OCI-M1 (cell line): Measurements from ENCODE around the gene RAPGEF4.

ENCODE experiments used
- DNase-seq: peaks from one replicate; lab custom pipeline; 2025; lab: John Stamatoyannopoulos, UW

RAPGEF4 gene

DNA sequence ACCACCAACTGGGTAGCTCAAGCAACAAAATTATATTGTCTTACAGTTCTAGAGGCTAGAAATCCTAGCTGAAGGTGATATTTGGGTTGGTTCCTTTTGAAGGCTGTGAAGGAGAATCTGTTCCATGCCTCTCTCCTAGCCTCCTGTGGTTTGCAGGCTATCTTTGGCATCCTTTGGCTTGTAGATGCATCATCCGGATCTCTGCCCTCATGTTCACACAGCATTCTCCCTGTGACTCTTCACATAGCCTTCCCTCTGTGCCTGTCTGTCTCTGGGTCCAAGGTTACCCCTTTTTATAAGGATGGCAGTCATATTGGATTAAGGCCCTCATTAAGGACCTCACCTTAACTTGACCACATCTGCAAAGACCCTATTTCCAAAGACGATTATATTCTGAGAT lies 261.4 kb downstream of the RAPGEF4 start:
- no peak for DNase-seq

DNA sequence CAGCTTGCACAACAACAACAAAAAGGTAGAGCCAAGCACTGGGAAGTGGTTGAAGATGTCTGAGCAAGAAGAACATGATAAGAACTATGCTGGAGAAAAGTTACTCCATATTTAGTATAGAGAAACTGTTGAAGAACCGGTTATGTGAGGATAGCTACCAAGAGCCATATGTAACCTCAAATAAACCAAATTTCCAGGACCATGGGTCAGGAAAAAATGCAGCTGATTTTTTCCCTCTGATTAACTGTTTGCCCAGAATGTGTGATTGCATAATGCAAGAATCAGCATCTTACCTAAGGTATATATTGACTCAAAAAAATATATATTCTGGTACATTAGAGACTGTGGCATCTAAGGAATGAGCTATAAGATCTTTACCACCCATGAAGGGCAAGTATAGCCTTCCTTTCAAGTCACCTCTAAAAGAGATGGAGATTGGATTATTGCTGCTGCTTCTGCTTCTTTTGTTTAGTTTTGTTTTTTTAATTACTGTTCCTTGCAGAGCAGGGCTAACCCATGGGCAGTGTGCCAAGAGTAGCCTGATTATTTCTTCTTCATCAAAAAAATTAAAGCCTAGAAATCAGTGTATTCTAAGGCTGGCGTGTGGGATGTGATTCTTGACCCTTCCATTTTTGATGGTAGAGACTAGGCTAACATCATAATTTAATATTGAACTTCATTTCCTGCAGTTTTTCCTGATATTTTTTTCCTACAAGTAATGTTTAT lies 263.1 kb downstream of the RAPGEF4 start:
- no peak for DNase-seq

DNA sequence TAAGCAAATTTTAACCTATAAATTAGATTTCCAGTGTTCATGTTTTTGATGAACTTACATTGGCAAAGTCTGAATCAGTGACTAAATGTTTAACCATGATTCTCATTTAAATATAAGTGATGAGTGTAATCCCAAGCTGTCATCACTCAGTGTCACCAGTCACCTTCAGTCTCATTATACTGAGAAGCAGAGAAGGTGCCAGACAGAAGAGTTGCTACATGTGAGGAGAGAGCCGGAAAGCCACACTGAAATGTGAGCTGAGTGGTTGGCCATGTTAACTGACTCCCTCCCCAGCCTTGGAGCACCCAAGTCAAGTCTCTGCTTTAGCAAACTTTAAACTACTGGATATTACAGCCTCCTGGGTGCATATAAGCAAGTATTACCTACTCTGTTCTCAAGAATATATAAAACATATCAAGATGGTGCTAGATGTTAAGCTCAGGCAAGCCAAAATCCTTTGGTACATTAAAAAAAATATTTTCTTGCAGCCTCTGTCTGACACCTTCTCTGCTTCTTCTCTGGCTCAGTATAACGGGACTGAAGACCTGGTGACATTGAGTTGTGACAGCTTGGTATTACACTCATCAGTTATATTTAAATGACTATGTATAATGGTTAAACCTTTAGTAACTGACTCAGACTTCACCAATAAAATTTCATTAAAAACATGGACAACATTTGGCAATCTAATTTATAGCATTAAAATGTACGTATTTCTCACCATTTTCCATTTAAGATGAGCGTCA lies 264.2 kb downstream of the RAPGEF4 start:
- DNase-seq = no peak

DNA sequence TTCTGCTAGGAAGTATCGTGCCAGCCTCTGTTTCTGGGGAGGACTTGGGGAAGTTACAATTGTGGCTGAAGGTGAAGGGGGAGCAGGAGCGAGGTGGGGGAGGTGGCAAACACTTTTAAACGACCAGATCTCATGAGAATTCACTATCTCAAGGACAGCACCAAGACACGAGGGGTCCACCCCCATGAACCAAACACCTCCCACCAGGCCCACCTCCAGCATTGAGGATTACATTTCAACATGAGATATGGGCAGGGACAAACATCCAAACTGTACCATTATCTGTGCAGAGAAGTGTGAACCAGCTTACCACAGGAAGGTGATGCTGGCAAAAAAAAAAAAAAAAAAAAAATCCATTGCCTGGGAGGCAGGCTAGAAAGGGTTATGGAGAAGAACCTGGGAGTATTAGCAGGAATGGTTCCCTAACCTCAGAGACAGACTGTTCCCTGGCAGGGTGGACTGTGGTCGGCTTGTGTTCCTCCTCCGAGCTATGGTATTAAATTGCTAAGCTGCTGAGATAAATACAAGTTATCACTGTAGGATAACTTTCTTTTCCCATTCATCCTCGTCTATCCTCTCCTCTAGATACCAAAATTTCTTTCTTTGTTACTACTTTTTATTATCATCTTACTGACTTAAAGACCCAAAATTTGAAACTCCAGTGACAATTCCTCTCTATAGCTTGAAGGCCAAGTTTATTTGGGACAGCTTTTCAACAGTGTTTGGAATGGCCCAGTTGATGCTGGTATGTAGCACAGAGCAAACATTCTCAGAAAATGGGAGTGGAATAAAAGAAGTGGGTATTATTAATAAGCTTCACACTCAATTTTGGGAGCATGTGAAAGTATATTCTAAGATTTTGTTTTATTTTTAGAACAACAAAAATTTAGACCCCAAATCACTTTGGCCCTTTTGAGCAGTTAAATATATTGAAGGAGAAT lies 266.3 kb downstream of the RAPGEF4 start:
- no peak for DNase-seq

DNA sequence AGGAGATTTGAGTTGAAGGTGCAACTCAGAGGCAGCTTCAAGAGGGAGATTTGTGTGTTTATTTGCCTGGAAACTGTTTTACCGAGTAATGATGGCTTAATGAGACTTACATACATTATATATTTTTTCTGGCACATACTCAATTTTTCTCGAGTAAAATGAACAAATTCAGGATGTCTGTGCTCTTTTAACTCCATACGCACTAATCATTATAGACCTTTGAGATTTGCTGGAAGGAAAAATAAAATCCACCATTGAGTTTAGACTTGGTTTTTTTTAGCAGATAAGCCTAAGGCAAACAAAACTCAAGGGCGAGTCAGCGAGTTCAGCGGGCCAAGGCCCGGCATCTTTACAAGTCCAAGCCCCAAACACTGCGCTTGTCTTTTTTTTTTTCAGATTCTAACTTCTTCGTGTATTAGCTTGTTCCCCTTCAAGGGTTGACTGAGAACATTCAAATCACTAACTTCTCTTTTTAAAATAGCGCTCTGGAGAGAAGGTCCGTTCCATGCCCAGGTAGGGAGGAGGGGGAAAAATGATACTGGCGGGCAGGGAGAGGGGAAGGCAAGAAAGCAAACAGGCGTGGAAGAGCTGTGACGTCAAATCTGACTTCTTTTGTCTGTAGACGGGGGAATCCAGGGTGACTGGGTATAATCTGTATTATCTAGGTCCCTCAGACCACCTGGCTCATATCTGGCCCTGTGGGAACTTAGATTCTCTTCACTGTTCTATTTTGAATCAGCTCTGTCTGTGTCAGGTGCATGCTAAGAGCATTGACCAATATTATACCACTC lies 267.3 kb downstream of the RAPGEF4 start:
- no peak for DNase-seq

DNA sequence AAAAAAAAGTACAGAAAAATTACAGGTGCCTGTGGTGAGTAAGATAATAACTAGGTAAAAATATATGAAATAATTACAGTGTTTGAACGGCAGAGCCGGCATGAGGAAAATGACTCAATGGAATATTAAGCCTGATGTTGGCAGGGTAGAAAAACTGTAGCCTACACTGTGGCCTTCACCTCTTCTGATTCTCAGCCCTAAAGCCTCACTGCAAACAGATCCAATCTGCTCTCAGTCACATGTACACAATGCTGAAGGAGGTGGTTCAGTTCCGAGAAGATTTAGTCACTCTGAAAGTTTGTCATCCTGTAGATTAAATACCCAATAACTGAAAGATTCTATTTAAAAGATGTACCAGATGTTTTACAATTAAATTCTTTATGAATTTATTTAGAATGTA lies 273.1 kb downstream of the RAPGEF4 start:
- no peak for DNase-seq

DNA sequence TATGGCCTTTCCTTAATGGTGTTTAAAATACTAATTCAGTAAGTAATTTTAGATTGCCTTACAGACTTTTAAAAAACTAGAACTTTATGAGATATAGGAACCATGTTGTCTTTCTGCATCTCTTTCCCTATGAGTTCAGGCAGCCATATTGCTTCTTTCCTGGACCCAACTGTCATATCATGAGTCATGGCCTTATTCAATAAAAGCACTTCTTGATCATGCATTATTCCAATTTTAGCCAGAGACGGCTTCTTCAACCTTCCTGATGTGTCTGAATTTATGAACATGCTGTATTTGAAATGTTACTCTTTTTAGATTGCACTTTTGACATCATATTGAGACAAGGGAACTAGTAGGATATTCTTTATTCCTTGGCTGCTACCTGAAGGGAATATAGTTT lies 274.6 kb downstream of the RAPGEF4 start:
- DNase-seq = no peak

DNA sequence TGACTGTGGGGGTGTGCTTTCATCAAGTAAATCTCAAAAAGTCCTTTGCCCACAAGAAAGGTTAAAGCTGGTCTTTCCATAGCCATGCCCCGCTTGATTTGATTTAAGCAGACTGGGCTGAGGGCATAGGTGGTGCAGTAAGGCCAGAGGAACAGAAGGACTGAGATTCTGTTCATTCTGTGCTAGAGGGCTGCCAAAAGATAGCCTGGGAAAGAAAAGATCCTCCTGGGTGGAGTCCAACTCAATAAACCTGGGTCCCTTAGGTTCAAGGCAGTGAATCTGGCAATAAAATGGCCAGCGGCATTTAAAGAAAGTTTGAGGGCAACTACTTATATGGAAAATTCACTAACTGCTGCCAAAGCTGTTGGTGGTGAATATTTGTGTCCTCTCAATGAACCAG lies 280.8 kb downstream of the RAPGEF4 start:
- no peak for DNase-seq

DNA sequence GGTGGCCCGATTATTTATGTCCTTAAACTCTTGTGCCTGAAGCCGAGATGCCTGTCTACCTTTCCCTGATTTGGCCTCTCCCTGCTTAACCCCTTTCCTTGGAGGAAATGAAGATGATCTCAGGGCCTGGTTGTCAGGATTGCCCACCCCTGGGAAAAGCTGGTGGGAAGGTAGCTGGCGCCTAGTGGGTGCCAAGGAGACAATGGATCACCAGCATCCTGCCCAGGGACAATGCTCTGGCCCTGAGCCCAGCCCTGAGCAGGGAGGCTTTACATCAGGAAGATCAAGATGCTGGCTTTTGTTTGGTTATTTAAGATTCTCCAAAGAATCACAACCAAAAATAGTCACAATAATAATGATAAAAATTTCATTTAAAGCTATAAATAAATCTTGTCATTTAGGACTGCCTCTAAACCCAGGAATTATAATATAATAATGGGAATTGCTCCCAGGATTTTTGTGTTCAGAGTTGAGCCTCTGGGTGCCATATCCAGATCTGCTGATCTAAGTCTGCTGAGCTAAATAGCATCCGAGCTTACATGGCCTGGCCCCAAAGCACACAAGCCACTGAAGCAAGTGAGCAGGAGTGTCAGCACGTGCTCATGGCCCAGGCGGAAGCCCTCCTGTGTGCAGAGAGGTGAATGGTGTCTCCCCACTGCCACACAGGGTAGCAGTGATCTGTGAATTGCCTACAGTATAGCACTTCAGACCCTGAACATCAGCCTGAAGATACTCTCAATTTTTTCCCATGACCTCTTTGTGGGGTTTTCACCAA lies 282.2 kb downstream of the RAPGEF4 start:
- no peak for DNase-seq

DNA sequence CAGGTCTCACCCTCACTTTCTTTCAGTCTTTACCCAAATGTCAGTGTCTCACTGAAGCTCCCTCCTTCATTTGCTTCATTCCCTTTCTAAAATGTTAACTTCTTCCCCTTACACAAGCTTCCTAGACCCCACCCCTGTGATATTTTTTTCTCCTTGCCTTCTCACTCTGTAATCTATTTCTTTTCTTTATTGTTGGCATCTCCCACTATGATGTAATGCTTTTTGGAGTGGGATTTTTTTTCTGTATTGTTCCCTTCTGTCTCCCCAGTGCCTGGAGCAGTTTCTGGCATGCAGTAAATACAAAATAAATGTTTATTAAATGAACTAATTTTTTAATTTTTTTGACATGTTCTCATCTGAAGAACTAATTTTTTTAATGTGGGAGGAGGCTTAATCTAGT lies 284.1 kb downstream of the RAPGEF4 start:
- no peak for DNase-seq

DNA sequence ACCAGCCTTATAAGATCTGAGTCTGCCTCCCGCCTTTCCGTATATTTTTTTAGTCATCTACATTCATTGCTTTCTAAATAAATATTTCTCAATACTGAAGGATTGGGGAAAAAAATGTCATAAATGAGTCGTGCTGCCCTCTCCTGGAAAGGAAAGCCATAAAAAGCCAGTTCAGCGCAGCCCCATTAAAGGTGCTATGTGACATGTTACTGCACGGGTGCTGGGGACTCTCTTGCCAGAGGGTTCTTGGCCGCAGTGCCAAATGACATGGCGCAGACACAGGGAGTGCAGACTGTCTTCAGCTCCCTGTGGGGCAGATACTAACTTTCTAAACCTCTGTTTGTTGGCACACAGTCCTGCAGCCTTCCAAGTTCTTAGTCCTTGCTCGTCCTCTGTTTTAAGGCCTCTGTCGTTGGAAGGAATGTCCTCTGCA lies 286.3 kb downstream of the RAPGEF4 start:
- peak; percentile 11 for DNase-seq

DNA sequence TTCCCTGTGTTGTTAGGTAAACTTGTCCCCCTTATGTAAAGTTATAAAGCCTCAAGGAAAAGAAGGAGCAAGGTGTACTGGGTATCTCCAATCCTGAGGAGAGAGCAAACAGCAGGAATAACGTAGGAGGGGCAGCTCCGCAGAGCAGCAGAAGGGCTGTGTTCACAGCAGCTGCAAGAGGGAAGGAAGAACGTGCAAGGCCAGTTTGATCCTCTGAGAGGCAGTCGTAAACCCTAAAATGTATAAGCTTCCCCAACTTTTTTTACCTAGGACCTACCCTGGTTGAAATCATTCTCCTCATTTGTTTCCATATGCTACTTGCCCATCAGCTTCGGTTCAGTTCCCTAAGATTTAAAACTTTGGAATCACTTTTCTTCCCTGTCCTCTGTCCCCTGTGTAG lies 288.1 kb downstream of the RAPGEF4 start:
- no peak for DNase-seq

DNA sequence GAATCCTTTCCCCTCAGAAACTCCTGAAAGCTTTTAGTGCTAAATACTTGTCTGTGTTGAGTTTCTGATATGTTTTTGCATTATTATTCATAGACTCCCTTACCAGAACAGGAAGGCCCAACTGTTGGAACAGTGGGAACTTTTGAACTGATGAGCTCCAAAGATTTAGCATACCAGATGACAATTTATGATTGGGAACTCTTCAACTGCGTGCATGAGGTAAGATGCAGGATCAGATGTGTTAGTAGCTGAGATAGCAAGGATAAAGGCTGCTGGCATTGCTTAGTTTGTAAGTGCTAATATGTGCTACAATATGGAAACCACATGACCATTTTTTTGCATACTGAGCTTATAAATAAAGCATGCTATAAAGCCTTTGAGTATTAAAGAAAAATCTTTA lies 290.8 kb downstream of the RAPGEF4 start:
- DNase-seq = no peak

DNA sequence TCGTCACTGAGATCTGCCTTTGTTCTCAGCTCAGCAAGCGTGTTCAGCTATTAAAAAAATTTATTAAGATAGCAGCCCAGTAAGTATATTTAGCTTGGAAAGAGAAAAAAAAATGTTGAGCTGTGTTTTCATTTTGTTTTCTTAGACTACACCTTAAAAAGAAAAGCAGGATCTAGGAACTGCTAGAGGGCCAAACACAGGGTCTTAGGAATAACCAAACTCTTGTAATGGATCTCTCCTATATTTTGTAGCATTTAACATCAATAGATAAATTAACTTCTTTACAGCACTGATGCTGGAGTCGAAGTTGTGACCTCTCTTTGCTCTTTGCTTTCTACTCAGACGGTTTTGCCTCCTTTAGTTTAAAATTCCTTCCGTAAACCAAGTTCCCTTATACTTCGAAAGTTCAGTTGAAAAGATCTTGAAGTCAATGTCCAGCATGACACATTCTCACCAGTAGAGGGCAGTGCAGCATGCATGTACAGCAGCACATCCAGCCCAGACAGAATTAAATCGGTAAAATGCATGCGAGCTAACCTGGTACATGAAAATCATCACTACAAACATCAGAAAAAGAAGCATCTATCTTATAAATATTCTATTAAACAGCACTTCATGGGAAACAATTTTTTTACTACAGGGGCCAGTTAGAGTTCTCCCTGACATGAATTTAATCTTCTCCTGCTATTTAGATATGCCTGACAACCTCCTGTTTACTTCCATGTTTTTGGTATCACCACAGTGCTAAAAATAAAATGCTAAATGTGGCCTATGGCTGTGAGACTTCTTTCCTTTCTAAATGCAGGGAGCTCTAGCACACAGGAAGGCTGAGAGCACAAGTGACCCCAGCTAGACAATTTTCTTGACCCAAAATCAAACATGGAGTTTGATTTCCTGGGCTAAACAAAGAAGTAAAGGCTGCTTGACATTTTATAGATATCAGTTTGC lies 291.8 kb downstream of the RAPGEF4 start:
- DNase-seq = peak; percentile 92

DNA sequence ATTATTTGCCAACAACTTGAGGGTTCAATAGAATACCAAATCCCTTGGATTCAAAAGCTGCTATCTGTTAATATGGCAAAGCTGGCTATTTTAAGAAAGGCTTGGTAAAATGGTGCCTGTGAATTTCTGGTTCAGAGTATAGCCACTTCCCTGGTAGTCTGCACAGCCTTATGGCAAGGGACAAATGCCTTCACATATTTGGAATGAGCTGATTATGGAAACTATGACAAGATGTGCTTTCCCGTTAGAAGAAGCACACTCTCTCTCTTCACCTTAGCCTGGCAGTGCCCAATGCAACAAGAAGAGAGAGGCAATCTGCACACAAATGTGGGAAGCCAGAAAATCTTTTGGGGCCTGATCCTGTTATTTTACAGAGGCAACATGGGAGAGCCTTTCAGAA lies 292.5 kb downstream of the RAPGEF4 start:
- no peak for DNase-seq

DNA sequence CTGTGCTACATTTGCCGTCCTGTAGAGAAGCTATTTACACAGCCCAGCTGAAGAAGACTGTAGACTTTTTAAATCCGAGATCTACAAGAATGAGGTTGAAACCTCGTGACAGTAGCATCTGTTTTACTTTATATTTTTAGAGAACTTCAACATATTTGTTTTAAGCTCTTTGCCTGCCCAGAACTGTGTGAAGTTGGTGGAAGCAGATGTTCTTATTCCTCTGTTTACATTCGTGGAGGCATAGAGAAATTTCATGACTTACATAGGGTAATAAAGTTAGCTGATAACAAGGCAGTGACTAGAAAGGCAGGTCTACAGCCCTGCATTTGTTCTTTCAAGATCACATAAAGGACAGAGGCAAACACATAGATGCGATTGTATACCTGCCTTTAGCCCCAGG lies 293.0 kb downstream of the RAPGEF4 start:
- no peak for DNase-seq

DNA sequence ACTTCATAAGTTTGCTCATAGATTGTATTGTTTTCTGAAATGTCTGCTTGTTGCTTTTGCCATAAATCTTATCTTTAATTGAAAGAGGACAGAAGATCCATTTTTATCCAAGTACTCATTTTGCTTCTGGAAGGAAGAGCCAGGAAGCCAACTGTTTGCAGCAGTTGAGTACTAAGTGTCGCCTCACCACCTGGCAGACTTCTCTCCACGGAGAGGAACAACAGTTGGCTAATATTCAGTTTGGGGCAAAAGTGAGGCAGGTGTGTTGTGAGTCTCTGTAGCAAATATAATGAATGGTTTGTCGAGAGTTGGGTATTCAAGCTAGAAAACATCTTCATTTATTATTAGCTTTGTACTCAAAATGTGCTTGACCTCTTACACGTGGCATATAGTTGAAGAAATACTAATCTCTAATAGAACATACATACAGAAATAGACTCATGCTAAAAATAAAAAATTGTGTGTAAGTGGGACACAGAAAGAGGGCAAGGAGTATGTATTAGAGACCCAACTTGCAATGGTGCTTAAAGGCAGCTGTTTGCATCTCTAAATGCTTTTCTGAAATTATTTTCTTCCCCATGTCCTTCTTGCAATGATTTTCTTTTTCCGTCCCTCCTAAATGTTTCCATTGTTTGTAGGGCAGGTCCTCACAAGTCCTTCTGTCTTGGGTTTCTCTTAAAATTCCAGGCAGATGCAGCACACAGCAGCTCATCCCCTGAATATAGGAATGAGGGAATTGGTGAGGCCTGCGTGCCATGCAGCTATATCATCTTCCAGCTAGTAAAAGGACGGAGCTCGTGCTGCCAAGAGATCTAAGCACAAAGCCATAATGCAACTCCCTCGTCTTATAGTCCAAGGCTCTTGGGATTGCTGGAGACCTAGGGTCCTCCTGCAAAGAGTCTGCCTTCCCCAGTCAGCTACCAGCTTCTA lies 295.2 kb downstream of the RAPGEF4 start:
- DNase-seq = no peak

DNA sequence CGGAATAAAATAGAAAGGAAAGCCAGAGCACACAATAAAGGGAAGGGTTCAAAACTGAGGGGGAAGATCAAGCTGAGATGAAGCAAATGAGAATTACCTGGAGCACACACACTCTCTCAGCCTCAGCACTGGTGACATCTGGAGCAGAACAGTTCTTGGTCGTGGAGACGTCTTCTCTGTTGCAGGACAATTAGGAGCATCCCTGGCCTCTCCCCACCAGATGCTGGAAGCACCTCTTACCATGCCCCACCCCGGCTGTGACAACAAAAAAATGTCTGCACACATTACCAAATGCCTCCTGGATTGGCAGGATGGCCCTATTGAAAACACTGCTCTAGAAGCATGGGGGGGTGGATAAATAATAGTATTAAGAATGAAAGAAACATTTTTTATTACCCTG lies 296.4 kb downstream of the RAPGEF4 start:
- DNase-seq = no peak

DNA sequence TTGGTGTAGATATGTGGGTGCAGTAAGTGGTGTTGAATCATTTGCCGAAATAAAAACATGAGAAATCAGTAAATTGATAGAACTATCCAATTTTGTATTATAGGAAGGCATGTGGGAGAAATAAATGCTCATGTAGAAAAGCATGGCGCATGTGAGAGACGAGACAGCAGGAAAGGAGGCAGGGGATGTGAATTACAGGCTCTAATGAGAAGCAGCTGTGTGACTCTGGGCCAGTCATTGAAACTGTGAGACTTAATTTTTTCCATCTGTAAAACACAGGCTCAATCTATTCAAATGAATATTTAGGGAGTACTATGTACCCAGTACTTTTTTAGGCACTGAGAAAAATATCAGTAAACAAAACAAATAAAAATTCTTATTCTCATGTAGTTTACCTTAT lies 297.4 kb downstream of the RAPGEF4 start:
- no peak for DNase-seq
